Glomerular endothelial cell (primary cell): ENCODE measurements around the gene JAZF1. TPM values are rescaled to one million over a fixed set of nuclear protein-coding genes. Genes with fewer than 3 reads are reported as not detected.

ENCODE experiments used
- DNase-seq: peaks from one replicate; pipeline ENCODE4 v3.0.0-alpha.2; 2011; ENCODE audit warnings: low read depth, low spot score; ENCODE audit errors: extremely low read depth
- total RNA-seq: library from RNA; depleted of rRNA; stranded (reverse); fragments of >200 nt; gene quantifications from 2 replicates; pipeline ENCODE4 v1.2.3, GENCODE V29; 2015

The JAZF1 gene
- total RNA-seq, 1 donor from 2014 or later = 8.9 TPM

DNA sequence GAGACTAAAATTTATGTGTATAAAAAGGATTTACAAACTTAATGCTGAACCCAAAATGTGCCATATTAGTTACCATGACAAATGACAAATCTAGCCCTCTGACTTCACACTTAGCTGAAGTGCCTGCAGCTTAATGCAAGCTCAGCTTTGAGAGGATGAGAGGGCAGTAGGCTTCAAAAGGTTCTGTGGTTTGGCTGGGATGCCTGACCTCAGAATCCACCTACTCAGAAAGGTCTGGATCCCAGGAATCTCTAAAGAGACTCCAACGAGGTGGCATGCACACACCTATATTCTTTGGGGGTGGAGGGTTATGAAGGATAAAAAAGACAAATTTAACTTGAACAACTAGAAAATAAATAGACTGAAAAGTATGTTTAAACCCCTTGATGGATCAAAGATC lies 227.2 kb downstream of the JAZF1 start:
- DNase-seq = no peak

DNA sequence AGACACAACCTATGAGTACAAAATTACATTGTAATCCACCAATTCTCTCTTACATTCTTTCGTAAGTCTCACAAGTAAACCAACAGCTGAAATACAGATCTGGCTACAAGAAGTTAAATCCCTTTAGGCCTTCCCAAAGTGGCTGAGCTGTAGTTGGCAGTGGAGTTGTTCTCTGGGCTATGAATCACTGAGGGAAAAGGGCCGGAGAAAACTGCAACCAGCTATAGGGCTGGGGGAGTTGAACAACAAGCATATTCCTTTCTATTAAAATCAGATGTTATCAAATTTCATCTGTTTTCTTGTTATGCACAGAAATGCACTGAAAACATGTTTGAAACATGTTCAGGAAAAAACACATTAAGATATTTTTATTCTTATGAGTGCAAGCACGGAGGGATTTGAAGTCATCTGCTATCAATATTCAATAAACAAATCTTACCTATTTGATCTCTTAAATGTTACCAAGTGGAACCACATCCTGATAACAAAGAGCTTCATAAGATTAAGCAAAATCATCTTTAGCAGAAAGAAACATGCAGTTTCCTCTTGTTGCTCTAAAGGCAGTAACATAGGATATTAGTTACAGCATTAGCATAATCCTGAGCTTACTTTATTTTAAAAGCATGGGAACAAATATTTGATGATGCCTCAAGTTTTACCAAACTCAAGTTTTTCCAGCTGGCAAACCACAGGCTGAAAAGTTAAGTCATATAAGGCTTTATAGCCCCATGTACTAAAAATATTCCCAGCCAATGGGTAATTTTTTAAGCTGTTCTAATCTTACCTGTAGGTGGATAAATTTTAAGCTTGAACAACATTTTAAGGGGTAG lies 227.9 kb downstream of the JAZF1 start:
- DNase-seq = no peak

DNA sequence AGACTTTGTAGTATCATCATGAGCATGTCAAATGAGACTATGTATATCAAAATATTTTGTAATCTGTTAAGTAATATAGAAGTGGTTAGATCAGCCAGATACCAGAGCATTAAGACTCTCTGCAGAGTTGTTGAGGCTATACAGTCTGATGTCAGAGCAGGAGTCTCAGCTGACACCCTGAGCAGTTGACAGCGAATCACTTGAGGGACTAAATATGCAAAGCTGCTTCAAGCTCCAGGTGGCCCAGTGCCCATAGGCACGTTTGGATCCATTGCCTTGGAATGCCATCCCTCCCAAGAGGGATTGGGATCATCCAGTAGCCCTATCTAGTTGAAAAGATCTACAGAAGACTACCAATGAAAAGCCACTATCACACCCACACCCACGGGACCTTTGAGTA lies 230.5 kb downstream of the JAZF1 start:
- DNase-seq = no peak

DNA sequence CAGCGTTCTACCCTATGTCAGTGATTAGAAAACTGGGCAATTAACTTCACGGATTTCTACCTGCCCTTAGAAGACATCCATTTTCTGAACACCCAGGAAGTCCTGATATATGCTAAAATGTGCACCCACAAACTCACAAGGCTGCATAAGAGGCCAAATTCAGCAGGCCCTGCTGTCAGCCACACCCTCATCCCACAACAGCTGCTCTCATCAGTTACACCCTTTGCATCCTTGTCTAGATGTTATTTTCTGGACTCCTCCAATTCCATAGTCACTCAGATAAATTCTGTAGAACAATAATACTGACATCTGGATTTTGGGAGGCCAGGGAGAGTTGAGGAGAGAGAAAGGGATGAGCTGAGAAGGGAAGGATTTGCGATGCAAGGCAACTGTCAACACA lies 231.7 kb downstream of the JAZF1 start:
- no peak for DNase-seq

DNA sequence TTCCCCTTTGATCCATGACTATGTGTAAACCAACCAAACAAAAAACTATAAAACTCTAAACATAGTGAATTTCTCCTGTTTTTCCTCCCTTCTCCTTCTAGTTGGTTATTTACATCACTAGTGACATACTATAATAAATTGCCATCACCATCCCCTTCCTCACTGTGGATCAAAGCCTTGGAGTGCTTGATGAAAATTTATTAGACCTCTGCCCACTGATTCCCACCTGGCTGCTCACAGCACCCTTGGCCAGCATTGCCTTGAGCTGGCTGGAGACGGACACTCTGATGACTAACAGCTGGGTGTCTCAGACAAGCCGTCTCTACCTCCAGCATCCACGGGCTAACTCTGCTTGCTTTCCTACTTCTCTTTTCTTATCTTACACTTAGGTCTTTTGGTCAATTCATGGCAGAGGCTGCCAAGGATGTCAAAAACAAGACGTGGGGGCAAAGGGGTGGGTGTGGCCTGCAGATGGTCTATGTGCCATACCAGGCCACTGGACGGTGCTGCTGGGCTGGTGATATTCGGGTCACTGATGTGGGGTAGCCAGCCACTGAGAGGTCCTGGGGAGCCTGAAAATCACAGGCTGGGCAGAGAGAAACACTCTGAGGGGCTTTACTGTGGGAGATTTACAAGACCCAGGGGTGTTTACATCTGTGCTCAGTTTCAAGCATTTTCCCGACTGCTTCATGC lies 232.9 kb downstream of the JAZF1 start:
- no peak for DNase-seq

DNA sequence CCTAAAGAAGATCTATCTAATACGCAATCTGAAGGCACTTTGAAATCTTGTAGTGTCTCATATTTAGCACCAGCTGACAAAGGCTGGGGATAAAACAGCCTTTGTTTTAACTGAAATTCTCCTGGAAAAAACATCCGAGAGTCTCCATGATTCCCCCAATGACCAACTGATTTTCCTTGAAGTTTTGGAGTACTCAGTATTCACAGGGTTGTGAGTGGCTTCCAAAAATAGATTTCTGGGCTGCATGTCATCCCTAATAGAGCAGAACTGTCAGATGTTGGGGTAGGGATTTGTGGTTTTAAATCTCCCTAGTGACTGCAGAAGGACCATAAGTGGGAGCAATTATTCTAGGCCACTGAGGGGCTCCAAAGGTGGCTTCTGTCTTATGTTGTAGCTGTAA lies 234.2 kb downstream of the JAZF1 start:
- DNase-seq = no peak

DNA sequence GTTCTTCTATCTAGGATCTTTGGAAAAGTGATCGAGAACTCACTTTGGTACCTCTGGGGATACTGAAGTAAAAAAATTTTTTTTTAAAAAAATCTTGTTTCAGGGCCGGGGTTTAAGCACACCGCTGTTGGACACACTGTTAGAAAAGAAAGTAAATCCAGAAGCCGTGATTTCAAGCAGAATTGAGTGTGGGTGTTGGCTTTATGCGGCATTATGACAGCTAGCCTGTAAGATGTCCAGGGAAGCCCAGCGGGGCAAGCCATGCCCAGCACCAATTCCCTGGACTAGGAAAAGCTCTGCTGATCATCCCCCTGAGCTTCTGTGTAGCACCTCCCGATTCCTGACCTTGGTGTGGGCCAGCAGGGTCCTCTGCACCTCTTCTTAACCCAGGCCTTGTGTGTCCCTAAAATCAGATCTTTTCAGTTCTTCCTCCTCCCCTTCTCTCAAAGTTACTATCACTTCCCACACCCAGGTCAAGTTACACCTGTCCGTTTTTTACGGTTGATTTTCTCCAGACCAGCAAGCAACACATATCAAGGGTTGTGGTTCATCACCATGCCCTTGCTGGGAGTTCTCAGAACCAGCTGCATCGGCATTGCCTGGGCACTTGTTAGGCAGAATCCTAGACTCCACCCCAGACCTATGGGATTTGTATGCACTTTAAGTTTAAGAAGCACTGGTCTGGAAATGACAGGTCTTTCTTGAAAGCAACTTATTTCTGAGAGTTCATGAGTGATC lies 235.4 kb downstream of the JAZF1 start:
- DNase-seq = no peak

DNA sequence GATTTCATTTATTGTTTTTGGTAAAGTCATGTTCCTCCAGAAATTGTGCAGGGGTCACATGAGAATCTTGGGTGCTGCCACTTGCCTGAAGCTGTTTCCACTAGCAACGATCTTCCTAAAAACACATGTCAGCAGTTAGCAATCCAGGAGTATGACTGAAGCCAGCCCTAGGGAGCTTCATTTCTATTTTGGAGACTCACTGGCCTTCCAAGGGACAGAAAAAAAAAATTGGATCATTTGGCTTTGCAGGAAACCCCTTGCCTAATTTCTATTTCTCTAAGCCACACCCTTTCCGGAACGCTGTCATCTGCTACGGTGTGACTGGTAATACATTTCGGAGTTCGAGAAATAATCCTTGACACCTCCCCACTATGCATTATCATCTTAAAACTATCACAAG lies 236.0 kb downstream of the JAZF1 start:
- DNase-seq = no peak

DNA sequence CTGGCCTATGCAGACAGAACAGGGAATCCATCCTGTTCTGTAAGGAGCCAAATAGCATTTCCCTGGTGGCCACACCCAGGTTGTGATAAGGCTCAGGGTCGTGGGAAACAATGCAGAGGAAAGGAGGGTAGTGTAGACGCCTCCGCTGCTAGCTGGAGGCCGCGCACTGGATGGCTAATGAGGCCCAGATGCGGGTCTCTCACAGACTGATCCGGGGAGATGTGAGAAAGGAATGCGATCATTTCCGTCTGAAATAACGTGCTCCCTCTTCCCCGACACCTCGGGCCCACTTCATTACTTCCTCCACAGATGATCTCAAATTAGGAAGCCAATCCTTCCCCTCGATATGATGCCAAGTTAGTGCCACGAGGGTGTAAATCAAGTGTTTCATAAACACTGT lies 237.4 kb downstream of the JAZF1 start:
- no peak for DNase-seq

DNA sequence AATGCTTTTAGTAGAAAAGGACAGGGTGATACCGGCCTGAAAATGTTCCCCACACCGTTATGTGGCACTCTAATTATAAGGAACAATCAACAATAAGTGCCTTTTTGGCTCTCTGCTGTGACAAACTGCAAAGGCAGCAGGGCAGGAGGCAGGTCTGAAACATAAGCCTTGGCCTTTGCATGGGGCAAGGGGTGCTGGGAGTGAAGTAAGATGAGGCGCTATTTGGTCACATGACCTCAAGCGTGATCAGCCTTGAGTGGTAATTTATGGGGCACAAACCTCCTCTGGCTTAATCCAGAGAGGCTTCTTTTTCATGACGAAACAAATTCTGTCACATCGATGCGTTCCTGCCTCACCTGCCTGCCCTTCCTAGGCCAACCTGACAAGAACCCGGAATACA lies 237.9 kb downstream of the JAZF1 start:
- no peak for DNase-seq

DNA sequence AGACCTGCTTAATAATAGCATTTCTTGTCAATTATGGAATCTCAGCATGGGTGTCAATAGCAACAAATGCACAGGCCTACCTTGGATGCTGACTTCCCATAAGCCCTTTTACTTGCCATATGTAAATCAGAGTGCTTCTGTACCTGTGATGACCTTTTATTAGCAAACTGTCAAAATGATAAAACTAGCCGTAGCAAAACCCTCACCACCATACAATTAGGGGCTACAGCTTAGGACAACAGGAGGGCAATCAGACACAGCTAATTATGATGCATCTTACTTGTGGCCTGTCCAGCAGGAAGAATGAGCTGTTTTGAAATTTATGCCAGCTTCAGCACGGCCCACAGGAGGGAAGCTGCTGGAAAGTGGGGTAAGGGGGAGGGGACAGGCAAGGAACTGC lies 239.1 kb downstream of the JAZF1 start:
- DNase-seq = no peak

DNA sequence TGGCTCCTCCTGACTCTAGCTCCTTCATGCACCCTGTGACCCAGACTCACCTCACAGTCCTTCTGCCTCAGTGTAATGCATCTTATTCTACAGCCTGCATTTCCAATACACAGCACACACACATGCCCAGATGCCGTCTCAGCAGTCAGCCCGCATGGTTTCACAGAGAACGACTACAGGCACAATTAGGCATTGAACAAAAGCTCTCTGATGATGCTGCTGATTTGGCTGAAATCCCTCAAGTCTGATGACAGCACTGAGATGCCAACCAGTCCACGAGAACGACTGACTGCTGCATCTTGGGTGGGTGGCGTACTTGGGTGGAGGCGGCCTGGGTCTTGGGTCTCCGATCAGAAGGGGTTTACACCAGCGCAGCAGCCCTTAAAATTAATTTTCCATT lies 240.3 kb downstream of the JAZF1 start:
- DNase-seq = no peak

DNA sequence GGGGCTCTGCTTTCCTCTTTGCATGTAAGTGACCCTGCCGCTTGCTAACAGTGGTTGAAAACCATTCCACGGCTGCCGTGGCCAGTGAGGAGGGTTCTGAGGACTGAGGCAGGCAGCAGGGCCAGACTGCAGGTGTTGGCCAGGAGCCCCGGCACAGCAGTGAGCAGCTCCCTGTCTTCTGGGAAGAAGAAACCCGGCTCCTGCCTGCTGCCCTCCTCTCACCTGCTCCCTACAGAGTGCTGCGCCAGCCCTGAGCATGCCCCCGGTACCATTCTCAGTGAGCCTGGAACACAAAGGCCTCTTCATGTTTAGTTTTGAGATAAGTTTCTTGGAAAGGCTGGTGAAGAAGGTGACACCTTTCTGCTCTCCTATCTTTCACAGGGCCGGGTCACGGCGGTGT lies 240.7 kb downstream of the JAZF1 start:
- no peak for DNase-seq

DNA sequence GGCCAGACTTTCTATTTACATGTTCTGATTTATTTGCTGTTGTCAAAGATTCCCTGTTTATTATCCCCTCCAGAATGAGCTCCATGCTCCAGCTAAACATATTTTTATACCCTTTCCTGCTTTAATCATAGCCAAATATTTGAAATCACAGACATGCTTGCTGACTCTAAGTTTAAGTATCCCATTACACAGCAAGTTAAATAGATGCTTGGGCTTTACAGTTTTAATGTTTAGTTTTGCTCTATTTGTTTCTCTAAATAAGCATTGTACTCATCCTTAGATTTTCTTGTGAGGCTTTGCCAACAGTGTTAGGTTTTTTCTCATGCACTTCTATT lies 243.9 kb downstream of the JAZF1 start:
- DNase-seq = no peak

DNA sequence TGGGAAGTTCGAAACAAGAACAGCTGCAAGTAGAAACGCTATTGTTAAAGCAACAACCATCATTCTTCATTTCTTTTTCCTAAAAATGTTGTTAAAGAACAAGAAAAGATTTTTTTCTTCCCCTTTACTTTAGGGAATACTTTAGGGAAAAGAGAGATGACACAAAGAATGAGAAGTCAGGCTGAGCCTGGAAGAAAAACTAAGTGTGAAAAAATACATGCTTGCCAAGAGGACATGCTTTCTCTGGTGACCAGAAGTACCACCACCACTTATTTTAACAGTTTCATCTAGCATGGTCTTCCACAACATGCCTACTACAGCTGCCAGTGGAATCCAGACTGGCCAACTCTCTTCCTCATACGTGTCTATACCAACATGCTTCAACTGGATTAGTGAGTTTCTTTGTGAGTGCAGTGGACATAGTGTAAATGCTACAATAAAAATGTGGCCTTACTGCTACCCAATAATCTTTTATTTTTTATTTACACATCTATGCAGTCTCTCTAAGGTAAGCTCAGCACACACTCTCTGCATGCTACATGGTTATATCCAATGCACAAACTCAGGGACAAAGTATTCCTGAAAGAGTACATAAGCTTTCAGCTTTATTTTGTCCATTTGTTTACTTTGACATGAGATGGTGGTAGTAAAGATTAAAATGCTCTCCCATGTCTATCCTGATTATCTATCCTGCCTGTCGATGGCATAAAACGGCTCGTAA lies 244.4 kb downstream of the JAZF1 start:
- no peak for DNase-seq

DNA sequence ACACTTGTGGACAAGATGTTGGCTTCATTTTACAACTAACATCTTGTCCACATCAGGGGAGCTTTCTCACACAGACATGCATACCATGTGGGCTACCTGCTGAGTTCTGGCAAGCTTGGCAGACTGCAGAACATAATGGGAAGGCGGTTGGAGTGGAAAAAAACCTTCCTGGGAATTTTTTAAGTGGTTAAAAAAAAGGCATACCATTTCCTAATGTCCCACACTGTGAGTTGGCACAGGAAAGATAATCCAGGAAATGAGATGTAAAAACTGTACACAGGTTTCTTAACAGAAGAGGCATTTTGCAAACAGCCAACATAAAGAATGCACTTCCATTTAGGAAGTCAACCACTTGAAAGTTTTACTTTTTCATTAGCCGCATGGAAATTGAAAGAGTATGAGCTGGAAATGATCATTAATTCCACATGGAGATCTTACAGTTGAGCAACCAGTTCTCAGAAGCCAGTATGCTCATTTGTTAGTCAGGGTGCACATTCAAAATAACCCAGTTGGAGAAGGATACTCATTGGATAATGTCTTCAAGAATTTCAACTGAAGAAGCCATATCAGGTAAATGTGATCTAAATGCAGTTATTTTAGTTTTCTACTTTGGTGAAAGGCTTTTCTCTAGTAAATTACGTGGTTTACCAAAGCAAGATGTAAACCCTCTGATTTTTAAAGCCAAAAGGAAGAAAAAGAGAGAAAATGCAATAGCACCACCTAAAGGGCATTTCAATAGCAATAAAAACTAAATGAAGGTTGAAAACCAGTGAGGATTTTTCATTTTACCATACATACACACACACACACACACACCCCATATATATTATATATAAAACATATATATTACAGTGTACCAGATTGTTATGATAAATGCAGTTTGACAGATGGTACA lies 246.7 kb downstream of the JAZF1 start:
- no peak for DNase-seq

DNA sequence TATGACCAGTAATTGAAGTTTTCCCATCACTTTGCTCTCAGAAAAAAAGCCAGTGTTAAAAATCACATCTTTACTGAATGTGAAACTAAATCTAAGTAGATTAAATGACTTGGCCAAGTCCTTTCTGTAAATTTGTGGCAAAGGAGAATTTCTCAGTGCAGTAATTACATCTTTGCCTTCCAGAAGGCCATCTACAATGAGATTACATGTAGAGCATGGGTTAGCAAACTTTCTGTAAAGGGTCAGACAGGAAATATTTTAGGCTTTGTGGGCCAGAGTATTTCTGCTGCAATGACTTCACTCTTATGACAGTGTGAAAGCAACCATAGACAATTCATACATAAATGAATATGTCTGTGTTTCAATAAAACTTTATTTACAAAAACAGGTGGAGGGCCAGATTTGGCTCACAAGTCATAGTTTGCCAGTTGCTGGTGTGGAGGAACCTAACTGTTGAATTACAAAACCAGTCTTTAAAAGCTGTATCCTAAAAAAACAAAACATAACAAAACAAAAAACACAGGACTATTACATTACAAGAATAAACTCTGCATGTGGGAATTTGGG lies 249.6 kb downstream of the JAZF1 start:
- DNase-seq = no peak

DNA sequence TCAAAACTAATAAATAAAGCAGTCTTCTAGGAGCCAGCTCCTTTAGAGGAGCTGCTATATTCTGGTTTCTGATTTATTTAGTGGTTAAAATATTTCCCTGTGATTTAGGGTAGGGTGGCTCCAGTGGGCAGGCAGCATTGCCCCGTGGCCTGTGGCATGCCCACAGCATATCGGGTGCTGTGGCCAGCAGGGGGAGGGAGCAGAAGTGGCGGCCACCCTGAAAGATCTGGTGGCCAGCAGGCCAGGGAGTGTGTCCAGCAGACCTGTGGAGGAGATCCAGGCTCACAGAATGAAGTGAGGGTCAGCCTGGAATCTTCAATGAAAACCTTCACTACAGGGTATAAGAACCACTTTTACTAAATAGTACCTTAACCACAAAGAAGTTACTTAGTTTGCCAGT lies 251.5 kb downstream of the JAZF1 start:
- DNase-seq = no peak

DNA sequence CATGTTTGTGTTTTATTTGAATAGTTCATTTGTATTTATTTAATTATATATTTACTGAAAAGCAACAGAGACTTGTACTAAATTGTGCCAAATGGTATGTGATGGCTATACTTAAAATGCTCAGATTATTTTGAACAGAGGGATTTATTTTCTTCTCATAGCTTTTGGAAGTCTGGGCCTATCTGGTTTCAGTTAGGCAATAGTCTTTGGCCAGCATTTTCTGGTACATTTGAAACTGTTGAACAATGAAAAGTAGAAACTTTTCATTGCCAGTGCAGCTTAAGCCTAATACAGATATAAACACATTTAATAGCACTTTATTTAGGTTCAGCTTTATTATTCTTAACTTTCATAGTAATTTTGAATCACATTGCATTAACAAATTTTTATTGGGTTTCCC lies 252.6 kb downstream of the JAZF1 start:
- no peak for DNase-seq
